ENCODE measurements around the gene MED16.
"Not testable (repeated sequence)": the region's sequence is repeated elsewhere in the genome, so short reads cannot be mapped to it uniquely, and the experiment has no call there.

MED16 gene

DNA sequence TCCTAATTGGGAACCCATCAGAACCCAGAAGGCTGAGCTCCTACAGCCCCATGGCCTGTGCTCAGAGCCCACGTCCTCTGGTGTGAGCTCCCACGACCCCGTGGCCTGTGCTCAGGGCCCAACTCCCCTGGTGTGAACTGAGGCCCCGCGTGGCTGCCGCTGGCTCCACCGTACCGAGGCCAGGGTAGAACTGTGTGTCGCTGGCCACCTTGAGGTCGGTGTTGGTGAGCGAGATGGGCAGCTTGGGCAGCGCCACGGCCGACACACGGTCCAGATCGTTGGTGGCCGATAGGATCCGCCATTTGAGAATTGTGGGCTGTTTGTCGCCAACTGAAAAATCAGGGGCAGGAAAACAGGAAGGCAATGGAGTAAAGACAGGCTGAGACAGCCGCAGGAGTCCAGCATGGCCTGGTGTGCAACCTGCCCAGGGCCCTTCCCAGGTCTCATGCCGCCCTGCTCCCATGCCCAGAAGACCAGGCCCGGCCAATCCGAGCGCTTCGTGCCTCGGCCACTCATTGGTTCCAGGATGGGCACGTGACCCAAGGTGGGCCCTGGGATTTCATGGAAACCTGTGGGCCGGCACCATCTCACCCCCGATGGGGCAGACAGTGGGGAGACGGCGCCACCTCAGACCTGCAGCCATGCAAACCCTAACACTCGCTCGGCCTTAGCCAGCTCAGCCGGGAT is 11.5 kb downstream of the MED16 start:
- Mint-ChIP-seq H3K27me3 (no peaks in the 10 kb centered on the region), H3K36me3 (ENCODE audit: low read depth) (peaks cover 100% of the 10 kb centered on the region), H3K9me3 (no peaks in the 10 kb centered on the region), H3K27ac (no peak overlapping the region), H3K4me3 (no peak overlapping the region), H3K4me1 (ENCODE audit: low read depth) (no peaks in the 10 kb centered on the region)
- intact Hi-C loops (cut with micrococcal nuclease): no loop called here

DNA sequence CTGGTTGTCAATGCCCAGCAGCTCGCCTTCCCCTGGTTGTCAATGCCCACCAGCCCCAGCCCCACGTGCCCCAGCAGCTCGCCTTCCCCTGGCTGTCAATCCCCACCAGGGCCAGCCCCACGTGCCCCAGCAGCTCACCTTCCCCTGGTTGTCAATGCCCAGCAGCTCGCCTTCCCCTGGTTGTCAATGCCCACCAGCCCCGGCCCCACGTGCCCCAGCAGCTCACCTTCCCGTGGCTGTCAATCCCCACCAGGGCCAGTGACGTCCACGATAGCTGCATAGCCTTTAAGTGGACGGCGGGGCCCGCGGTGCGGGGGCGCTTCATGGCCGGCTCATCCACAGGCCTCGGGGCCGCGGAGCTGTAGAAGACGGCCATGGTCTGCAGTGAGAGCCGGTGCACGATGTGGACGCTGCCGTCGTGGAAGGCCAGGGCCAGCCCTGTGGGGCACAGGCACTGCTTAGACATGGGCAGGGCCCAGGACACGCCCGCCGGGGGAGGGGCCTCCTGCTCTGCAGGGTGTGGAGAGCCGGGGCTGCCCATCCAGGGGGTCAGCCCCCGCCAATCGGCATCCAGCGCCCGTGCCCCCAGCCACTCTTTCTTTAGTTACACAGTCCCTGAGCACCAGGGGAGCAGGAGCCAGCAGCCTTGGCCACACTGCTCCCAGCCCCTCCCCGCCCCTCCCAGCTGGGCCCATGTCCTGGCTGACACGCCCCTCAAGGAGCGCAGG is 13.1 kb downstream of the MED16 start:
- Mint-ChIP-seq H3K4me3 (no peak overlapping the region), H3K4me1 (ENCODE audit: low read depth) (no peaks in the 10 kb centered on the region), H3K9me3 (no peaks in the 10 kb centered on the region), H3K36me3 (ENCODE audit: low read depth) (peaks cover 100% of the 10 kb centered on the region), H3K27ac (no peak overlapping the region), H3K27me3 (no peaks in the 10 kb centered on the region)
- intact Hi-C loops (cut with micrococcal nuclease): no loop called here

GRCh38 chr19:878751-879561 is 14.0 kb downstream of the MED16 start:
- intact Hi-C loops (cut with micrococcal nuclease); H3K4me3 Mint-ChIP-seq: not testable (repeated sequence)

GRCh38 chr19:877992-878660 is 14.9 kb downstream of the MED16 start:
- intact Hi-C loops (cut with micrococcal nuclease); H3K27me3 Mint-ChIP-seq; H3K27ac Mint-ChIP-seq; H3K9me3 Mint-ChIP-seq; H3K4me1 Mint-ChIP-seq (ENCODE audit: low read depth); H3K4me3 Mint-ChIP-seq: not testable (repeated sequence)
- H3K36me3 Mint-ChIP-seq (ENCODE audit: low read depth): peaks cover 94% of the 10 kb centered on the region

More at GRCh38 chr19:878751-879561, 14.0 kb downstream of the MED16 start:
- not testable (repeated sequence) for H3K27me3 Mint-ChIP-seq; H3K27ac Mint-ChIP-seq; H3K9me3 Mint-ChIP-seq; H3K4me1 Mint-ChIP-seq (ENCODE audit: low read depth)
- H3K36me3 Mint-ChIP-seq (ENCODE audit: low read depth): peaks cover 100% of the 10 kb centered on the region

DNA sequence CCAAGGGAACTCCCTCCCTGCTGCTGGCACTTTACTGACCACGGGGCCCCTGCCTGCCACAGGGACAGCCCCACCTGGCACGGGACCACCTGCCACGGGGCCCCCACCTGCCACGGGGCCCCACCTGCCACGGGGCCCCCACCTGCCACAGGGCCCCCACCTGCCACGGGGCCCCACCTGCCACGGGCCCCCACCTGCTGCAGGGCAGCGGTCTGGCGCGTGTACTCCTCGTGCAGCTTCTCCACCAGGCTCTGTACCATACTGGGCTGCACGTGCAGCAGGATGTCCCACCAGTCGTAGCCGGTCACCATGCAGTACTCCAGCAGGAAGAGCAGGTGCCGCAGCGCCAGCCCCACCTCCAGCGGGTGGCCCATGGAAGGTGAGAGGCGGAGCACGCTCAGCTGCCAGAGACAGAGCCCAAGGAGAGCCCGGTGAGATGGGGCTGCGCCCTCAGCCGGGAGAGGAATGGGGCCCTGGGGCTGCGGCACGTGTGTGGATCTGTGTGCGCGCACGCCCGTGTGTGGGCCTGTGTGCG is 16.1 kb downstream of the MED16 start:
- no peak overlapping the region for H3K4me3 Mint-ChIP-seq
- H3K4me1 Mint-ChIP-seq (ENCODE audit: low read depth): peaks cover 9% of the 10 kb centered on the region
- H3K27me3 Mint-ChIP-seq: no peaks in the 10 kb centered on the region
- H3K27ac Mint-ChIP-seq: no peak overlapping the region
- H3K9me3 Mint-ChIP-seq: no peaks in the 10 kb centered on the region
- intact Hi-C loops (cut with micrococcal nuclease): no loop called here
- H3K36me3 Mint-ChIP-seq (ENCODE audit: low read depth): peaks cover 89% of the 10 kb centered on the region

GRCh38 chr19:876089-876488 is 16.9 kb downstream of the MED16 start:
- intact Hi-C loops (cut with micrococcal nuclease): no loop called here
- Mint-ChIP-seq H3K4me1 (ENCODE audit: low read depth) (peaks cover 10% of the 10 kb centered on the region), H3K4me3 (no peak overlapping the region), H3K27me3 (no peaks in the 10 kb centered on the region), H3K36me3 (ENCODE audit: low read depth) (peaks cover 89% of the 10 kb centered on the region), H3K9me3 (no peaks in the 10 kb centered on the region), H3K27ac (no peak overlapping the region)

DNA sequence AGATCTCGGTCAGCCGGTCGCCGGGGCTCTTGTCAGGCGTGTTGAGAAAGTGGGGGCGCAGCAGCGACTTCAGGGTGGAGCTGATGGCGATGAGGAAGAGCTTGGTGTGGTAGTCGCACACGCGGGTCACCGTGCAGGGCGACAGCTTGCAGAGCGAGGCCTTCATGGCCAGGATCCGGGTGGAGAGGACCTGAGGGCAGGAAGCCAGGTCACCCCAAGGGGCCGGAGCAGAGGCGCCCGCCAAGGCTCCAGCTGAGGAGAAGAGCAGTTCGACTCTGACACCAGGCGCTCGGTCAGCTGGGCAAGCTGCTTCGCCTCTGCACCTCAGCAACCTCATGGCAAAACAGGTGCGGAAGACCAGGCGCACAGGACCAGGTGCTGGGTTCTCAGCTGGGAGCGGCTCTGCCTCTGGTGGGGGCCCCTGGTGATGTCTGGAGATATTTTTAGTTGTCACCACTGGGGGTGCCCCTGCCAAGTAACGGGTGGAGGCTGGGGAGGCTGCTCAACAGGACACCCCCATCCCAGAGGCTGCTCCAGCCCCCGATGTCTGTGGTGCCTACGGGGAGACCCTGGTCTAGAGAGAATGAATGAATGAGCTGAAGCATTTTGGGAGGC is 17.6 kb downstream of the MED16 start:
- Mint-ChIP-seq H3K27me3 (no peaks in the 10 kb centered on the region), H3K27ac (no peak overlapping the region), H3K36me3 (ENCODE audit: low read depth) (peaks cover 89% of the 10 kb centered on the region), H3K9me3 (no peaks in the 10 kb centered on the region), H3K4me1 (ENCODE audit: low read depth) (peaks cover 15% of the 10 kb centered on the region), H3K4me3 (no peak overlapping the region)
- intact Hi-C loops (cut with micrococcal nuclease): no loop called here

DNA sequence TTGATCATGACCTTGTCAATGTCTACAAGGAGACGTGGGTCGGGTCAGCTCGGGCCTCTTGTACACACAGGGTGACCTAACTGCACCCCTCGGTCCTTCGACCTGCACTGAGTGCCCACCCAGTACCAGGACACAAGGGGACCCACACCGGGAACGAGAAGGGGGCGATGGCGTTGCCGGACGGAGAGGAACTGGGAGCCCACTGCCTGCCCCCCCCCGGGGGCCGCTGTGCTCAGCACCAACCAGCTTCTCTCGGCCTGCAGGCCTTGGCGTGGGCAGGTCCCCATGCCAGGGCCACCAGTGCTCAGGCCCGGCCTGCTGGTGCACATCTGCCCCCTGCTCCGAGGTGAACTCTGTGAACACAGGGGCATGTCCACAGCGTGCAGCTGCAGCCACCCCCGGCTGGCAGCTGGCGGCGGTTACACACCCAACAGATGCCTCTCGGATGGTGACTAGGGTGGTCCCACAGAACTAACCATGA is 19.4 kb downstream of the MED16 start:
- intact Hi-C loops (cut with micrococcal nuclease): no loop called here
- Mint-ChIP-seq H3K36me3 (ENCODE audit: low read depth) (peaks cover 89% of the 10 kb centered on the region), H3K4me1 (ENCODE audit: low read depth) (peaks cover 25% of the 10 kb centered on the region), H3K4me3 (no peak overlapping the region), H3K9me3 (no peaks in the 10 kb centered on the region), H3K27ac (no peak overlapping the region), H3K27me3 (no peaks in the 10 kb centered on the region)

GRCh38 chr19:873084-873483 is 19.9 kb downstream of the MED16 start:
- H3K4me1 Mint-ChIP-seq (ENCODE audit: low read depth): peaks cover 25% of the 10 kb centered on the region
- no peaks in the 10 kb centered on the region for H3K9me3 Mint-ChIP-seq
- H3K4me3 Mint-ChIP-seq: peak overlapping the region; percentile 55
- H3K27ac Mint-ChIP-seq: peak overlapping the region; percentile 83
- no peaks in the 10 kb centered on the region for H3K27me3 Mint-ChIP-seq
- intact Hi-C loops (cut with micrococcal nuclease): no loop called here
- peaks cover 89% of the 10 kb centered on the region for H3K36me3 Mint-ChIP-seq (ENCODE audit: low read depth)

DNA sequence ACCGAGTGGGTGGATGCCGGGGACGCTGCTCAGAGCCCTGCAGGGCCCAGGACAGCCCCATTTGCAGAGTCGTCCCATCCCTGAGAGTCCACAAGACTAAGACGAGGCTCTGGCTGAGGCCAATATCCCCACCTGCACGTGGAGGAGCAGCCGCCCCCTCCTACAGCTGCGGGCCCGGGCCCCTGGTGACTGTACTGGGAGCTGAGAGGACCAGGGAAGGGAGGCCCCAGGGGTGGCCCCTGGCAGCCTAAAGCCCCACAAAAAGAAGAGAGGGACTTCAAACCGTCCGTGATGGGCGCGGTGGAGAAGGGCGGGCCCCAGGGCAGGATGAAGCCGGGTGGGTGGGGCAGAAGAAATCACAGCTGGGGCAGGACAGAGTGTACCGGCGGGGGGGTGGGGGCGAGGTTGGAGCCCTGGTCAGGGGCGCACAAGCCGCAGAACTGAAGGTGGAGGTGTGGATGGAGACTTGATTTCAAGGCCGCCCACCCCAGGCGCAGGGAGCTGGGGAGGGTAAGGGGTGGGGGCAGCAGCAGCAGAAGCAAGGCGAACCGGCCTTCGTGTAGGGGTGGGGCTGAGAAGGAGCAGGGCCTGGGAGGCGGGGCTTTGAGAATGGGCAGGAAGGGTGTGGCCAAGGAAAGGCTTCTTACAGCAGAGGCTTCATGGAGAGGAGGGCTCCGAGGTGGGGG is 20.6 kb downstream of the MED16 start:
- Mint-ChIP-seq H3K9me3 (no peaks in the 10 kb centered on the region), H3K27me3 (no peaks in the 10 kb centered on the region), H3K36me3 (ENCODE audit: low read depth) (peaks cover 89% of the 10 kb centered on the region), H3K27ac (peak overlapping the region; percentile 83), H3K4me1 (ENCODE audit: low read depth) (peaks cover 28% of the 10 kb centered on the region), H3K4me3 (peak overlapping the region; percentile 75)
- intact Hi-C loops (cut with micrococcal nuclease): no loop called here

GRCh38 chr19:871446-872265 is 21.3 kb downstream of the MED16 start:
- H3K36me3 Mint-ChIP-seq (ENCODE audit: low read depth): peaks cover 89% of the 10 kb centered on the region
- no peaks in the 10 kb centered on the region for H3K27me3 Mint-ChIP-seq
- peak overlapping the region; percentile 83 for H3K27ac Mint-ChIP-seq
- no peaks in the 10 kb centered on the region for H3K9me3 Mint-ChIP-seq
- intact Hi-C loops (cut with micrococcal nuclease): no loop called here
- H3K4me1 Mint-ChIP-seq (ENCODE audit: low read depth): peaks cover 32% of the 10 kb centered on the region
- peak overlapping the region; percentile 75 for H3K4me3 Mint-ChIP-seq

GRCh38 chr19:870963-871401 is 22.0 kb downstream of the MED16 start:
- H3K27ac Mint-ChIP-seq: peak overlapping the region; percentile 53
- H3K4me1 Mint-ChIP-seq (ENCODE audit: low read depth): peaks cover 32% of the 10 kb centered on the region
- intact Hi-C loops (cut with micrococcal nuclease): no loop called here
- H3K36me3 Mint-ChIP-seq (ENCODE audit: low read depth): peaks cover 82% of the 10 kb centered on the region
- H3K27me3 Mint-ChIP-seq: no peaks in the 10 kb centered on the region
- H3K4me3 Mint-ChIP-seq: no peak overlapping the region
- H3K9me3 Mint-ChIP-seq: no peaks in the 10 kb centered on the region
